Osteoblast (primary cell): ENCODE results near the gene ADCY9. TPM values are rescaled to one million over a fixed set of nuclear protein-coding genes. Genes with fewer than 3 reads are reported as not detected.

Experiments used
- DNase-seq: peaks from one replicate; pipeline ENCODE4 v3.0.0; 2011; ENCODE audit warnings: low spot score, mixed read lengths; ENCODE audit not compliant: insufficient read length; ENCODE audit errors: missing footprints
- H2AFZ ChIP-seq: 2 replicates; pipeline ENCODE4 v1.6.0; 2011; ENCODE audit warnings: mild to moderate bottlenecking, low read length
- H3K27ac ChIP-seq: 2 replicates; pipeline ENCODE4 v1.5.1; 2011; ENCODE audit warnings: mild to moderate bottlenecking, low read depth, low read length, moderate library complexity
- H3K27me3 ChIP-seq: 2 replicates; pipeline ENCODE4 v1.6.0; 2012; ENCODE audit warnings: mild to moderate bottlenecking, control low read depth, inconsistent platforms, low read length, moderate library complexity; ENCODE audit not compliant: insufficient read depth
- H3K36me3 ChIP-seq: 2 replicates; pipeline ENCODE4 v1.5.1; 2011; ENCODE audit warnings: mild to moderate bottlenecking, low read length, control low read depth, moderate library complexity; ENCODE audit not compliant: insufficient read depth
- H3K4me1 ChIP-seq: 2 replicates; pipeline ENCODE4 v1.5.1; 2011; ENCODE audit warnings: mild to moderate bottlenecking, low read length, control low read depth, moderate library complexity; ENCODE audit not compliant: insufficient read depth
- H3K4me2 ChIP-seq: 2 replicates; pipeline ENCODE4 v1.6.0; 2011; ENCODE audit warnings: mild to moderate bottlenecking, low read length; ENCODE audit not compliant: insufficient read depth
- H3K4me3 ChIP-seq: fragments of 200-600 bp; sonication (generic); 3 replicates; pipeline ENCODE4 v1.5.1; 2012; ENCODE audit warnings: mild to moderate bottlenecking, low read length, inconsistent platforms; ENCODE audit not compliant: insufficient read depth
- H3K79me2 ChIP-seq: 2 replicates; pipeline ENCODE4 v1.6.0; 2012; ENCODE audit warnings: mild to moderate bottlenecking, low read length, control low read depth, inconsistent platforms; ENCODE audit not compliant: insufficient read depth
- H3K9me3 ChIP-seq: 2 replicates; pipeline ENCODE4 v1.5.1; 2011; ENCODE audit warnings: low read depth, low read length, control low read depth
- H4K20me1 ChIP-seq: 2 replicates; pipeline ENCODE4 v1.6.0; 2012; ENCODE audit warnings: mild to moderate bottlenecking, low read length, control low read depth; ENCODE audit not compliant: insufficient read depth
- small RNA-seq: library from RNA; depleted of rRNA; stranded (forward); fragments of <200 nt; gene quantifications from one replicate; pipeline ENCODE3, GENCODE V24; 2012
- total RNA-seq: library from RNA; depleted of rRNA; stranded (reverse); fragments of >200 nt; gene quantifications from 2 replicates; pipeline ENCODE4 v1.2.3, GENCODE V29; 2012
- TF ChIP-seq, protein P1 (sequence below): IDR thresholded peaks from 2 replicates; pipeline ENCODE4 v1.5.1; 2011; ENCODE audit warnings: mild to moderate bottlenecking, low read depth, low read length, moderate library complexity; ENCODE audit errors: extremely low read depth

The ADCY9 gene
- total RNA-seq, 1 donor, result 29.3 TPM

- Histone ChIP-seq H4K20me1 (no peaks in the 10 kb centered on the region), H3K4me1 (no peaks in the 10 kb centered on the region), H3K9me3 (peaks cover 4% of the 10 kb centered on the region)
Observed at GRCh38 chr16:3915426-3916260, 200.6 kb downstream of the ADCY9 start.

DNA sequence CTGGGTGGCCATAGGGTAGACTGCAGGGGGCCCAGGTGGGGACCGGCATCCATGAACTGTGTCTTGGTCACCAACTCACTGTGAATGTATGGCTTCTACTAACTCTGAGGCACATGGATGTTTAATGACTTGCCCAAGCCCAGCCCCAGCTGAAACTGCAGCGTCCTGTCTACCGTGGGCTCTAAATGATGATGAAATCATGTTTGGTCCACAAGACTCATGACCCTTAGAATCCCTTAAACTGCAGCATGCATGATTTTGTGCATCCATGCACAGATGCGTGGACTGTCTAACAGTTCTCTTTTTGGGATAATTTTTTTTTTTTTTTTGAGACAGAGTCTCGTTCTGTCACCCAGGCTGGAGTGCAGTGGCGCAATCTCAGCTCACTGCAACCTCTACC lies 203.3 kb downstream of the ADCY9 start:
- TF ChIP-seq, protein P1, sequence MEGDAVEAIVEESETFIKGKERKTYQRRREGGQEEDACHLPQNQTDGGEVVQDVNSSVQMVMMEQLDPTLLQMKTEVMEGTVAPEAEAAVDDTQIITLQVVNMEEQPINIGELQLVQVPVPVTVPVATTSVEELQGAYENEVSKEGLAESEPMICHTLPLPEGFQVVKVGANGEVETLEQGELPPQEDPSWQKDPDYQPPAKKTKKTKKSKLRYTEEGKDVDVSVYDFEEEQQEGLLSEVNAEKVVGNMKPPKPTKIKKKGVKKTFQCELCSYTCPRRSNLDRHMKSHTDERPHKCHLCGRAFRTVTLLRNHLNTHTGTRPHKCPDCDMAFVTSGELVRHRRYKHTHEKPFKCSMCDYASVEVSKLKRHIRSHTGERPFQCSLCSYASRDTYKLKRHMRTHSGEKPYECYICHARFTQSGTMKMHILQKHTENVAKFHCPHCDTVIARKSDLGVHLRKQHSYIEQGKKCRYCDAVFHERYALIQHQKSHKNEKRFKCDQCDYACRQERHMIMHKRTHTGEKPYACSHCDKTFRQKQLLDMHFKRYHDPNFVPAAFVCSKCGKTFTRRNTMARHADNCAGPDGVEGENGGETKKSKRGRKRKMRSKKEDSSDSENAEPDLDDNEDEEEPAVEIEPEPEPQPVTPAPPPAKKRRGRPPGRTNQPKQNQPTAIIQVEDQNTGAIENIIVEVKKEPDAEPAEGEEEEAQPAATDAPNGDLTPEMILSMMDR, result no peak

More at GRCh38 chr16:3915426-3916260, 200.6 kb downstream of the ADCY9 start:
- no peak overlapping the region for H3K4me2 ChIP-seq
- H3K36me3 ChIP-seq, result no peaks in the 10 kb centered on the region
- H3K79me2 ChIP-seq, result no peaks in the 10 kb centered on the region
- H3K4me3 ChIP-seq, result no peak overlapping the region
- DNase-seq, result no peak
- TF ChIP-seq, protein P1, result no peak
- H3K27me3 ChIP-seq, result no peaks in the 10 kb centered on the region
- no peak overlapping the region for H3K27ac ChIP-seq
- H2AFZ ChIP-seq, result no peak overlapping the region

More for the DNA sequence above, 203.3 kb downstream of the ADCY9 start:
- Histone ChIP-seq H3K4me2 (no peak overlapping the region), H3K36me3 (no peaks in the 10 kb centered on the region), H3K79me2 (no peaks in the 10 kb centered on the region), H3K27me3 (no peaks in the 10 kb centered on the region), H3K4me1 (no peaks in the 10 kb centered on the region), H3K9me3 (no peaks in the 10 kb centered on the region), H2AFZ (no peak overlapping the region), H4K20me1 (no peaks in the 10 kb centered on the region), H3K27ac (no peak overlapping the region), H3K4me3 (no peak overlapping the region)
- no peak for DNase-seq

Small RNAs within 50 kb of the gene (small RNA-seq; reads per million reads assigned to genes)
- not detected for gene AC009171.1

Other genes with a start within 250 kb of the ADCY9 start
- 28.2 and 30.9 TPM in 2 replicates for gene CREBBP, start 235.7 kb downstream of the ADCY9 start, total RNA-seq
- not detected in 2 replicates for gene SRL, start 125.6 kb upstream of the ADCY9 start, total RNA-seq
- gene TFAP4, start 156.6 kb upstream of the ADCY9 start, total RNA-seq, result 6.5 and 9.1 TPM in 2 replicates
- 5.0 and 5.4 TPM in 2 replicates for gene GLIS2, start 199.6 kb upstream of the ADCY9 start, total RNA-seq
- gene PAM16, start 234.9 kb upstream of the ADCY9 start, total RNA-seq, result 17.4 and 18.6 TPM in 2 replicates